ENCODE results near the gene PTCH2.

- TF ChIP-seq POLR2A (IDR thresholded peaks at IDR 0.05) (no peak), CTCF (IDR thresholded peaks at IDR 0.05) (no peak)
These were observed 11.9 kb upstream of the PTCH2 start for GRCh38 chr1:44854970-44855369.

Data from tibial nerve (tissue), 3 donors.